SHP77 treated with DMSO at 0.1 percent for 48 hours (cell line): Measurements from ENCODE around the gene RTCB.

Experiments used
- DNase-seq: peaks from one replicate; lab custom pipeline; 2025; lab: John Stamatoyannopoulos, UW

RTCB gene

DNA sequence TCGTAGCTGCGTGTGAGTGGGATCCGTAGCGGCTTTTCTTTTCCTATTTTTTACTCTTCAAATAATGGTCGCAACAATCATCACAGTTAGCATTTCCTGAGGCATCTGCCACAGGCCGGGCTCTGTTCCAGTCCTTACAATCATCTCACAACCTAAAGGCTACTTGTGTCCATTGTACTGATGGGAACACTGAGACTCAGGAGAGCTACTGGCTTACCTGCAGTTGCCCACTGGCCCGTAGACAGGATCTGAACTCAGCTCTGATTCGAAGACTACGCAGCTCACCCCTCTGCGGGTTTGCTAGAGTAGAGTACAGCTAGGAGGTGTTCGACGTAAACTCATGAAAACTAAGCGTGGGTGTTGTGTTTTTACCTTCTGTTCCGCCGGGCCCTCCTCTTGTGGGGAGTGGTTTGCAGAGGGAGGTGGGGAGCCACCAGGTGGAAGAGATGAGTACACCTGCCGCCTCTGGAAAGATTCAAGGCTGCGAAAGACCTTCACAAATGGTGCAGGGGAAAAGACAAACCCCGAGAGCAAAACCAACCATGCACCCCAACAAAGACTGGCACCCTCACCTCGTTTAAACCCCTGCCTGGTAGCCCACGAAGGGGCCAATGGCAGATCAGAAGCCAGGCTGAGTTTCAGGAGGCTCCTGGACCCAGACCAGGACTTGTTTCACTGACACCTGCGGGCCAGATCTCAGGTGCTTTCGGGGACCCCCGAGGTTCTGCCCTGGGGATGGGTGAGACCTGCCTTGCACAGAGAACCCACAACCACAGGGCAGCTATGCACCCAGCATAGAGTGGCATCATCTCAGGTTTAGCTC, 72.6 kb downstream of the RTCB start:
- DNase-seq, result no peak

DNA sequence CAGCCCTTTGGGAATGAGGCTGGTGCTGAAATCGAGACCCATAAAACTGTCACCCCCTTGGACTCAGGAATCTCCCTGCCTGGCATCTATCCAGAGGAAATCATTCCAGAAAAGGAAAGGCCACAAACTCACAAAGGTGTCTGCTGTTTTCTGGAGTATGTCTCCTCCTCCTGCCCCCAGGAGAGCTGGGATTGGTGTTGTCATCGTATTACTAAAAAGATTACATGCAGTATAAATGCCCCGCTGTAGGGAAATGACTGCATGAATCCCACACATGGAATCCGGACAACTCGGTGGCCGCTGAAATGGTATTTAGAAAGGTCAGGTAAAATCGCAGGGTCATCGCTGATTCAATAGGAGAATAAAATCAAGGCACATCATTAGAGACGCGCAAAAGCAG, 73.3 kb downstream of the RTCB start:
- no peak for DNase-seq
